GM12878 (cell line): ENCODE results near the gene MZB1. TPM values are rescaled to one million over a fixed set of nuclear protein-coding genes. Genes with fewer than 3 reads are reported as not detected.

Source experiments
- ATAC-seq: fragments of 200-7000 bp; cut with Tn5 transposase; 3 replicates; pipeline ENCODE4 v1.9.1; 2020; ENCODE audit warnings: mild to moderate bottlenecking, moderate library complexity
- BruUV-seq: library from RNA; stranded (reverse); fragments of 400-500 nt; replicated peaks from 2 replicates; lab custom pipeline; 2021; lab: Mats Ljungman, UMichigan
- CTCF ChIA-PET: fragments of 300-600 bp; sonication (Branson Sonifier 250); formaldehyde crosslinking; extraction: SDS; loops from one replicate; lab custom pipeline; 2021; ENCODE audit warnings: inconsistent platforms; lab: Yijun Ruan, JAX
- POLR2A ChIA-PET: fragments of 350-600 bp; formaldehyde crosslinking; extraction: SDS; loops from one replicate; lab custom pipeline; 2021; ENCODE audit warnings: inconsistent platforms; lab: Charles Lee
- RAD21 ChIA-PET: fragments of 300-600 bp; sonication (Branson Sonifier 250); formaldehyde crosslinking; loops from one replicate; lab custom pipeline; 2023; ENCODE audit warnings: antibody characterized with exemption; ENCODE audit not compliant: unreplicated experiment; lab: Charles Lee
- SMC1A ChIA-PET: fragments of 300-600 bp; sonication (Branson Sonifier 250); formaldehyde crosslinking; loops from one replicate; lab custom pipeline; 2023; ENCODE audit not compliant: unreplicated experiment, uncharacterized antibody; lab: Charles Lee
- DNase-seq: peaks from one replicate; pipeline ENCODE4 v3.0.0-alpha.2; 2011; ENCODE audit warnings: low read depth, low spot score
- FAIRE-seq: peaks from 3 replicates; lab custom pipeline; 2011; peaks lifted over from hg19 to GRCh38; lab: Jason Lieb, UNC
- H2AFZ ChIP-seq: 2 replicates; pipeline ENCODE4 v1.6.0; 2011; ENCODE audit warnings: low read depth, low read length, control low read depth; ENCODE audit not compliant: control insufficient read depth
- H3K27ac ChIP-seq: 2 replicates; pipeline ENCODE4 v1.5.1; 2011; ENCODE audit warnings: control low read depth; ENCODE audit not compliant: control insufficient read depth, insufficient read depth
- H3K27me3 ChIP-seq, 2 experiments: replicated peaks in 1 of 2; 2 replicates each; pipeline versions ENCODE4 v1.6.0 to v1.6.1; 2011; ENCODE audit warnings: low read length in 1 of 2; ENCODE audit not compliant: control insufficient read depth in 2 of 2, insufficient read depth in 2 of 2
- H3K36me3 ChIP-seq, 2 experiments: 2 replicates each; pipeline ENCODE4 v1.5.1; 2011; ENCODE audit warnings: low read length in 1 of 2; ENCODE audit not compliant: control insufficient read depth in 2 of 2, insufficient read depth in 2 of 2
- H3K4me1 ChIP-seq: 2 replicates; pipeline ENCODE4 v1.6.1; 2011; ENCODE audit warnings: mild to moderate bottlenecking, low read length, moderate library complexity, mixed read lengths; ENCODE audit not compliant: control insufficient read depth, insufficient read depth
- H3K4me2 ChIP-seq: 2 replicates; pipeline ENCODE4 v1.6.0; 2011; ENCODE audit warnings: control low read depth; ENCODE audit not compliant: control insufficient read depth, insufficient read depth
- H3K4me3 ChIP-seq: fragments of 200-600 bp; sonication (generic); 2 replicates; pipeline ENCODE4 v1.5.1; 2016
- H3K79me2 ChIP-seq: 2 replicates; pipeline ENCODE4 v1.6.0; 2011; ENCODE audit warnings: low read length; ENCODE audit not compliant: control insufficient read depth, insufficient read depth
- H3K9ac ChIP-seq: 2 replicates; pipeline ENCODE4 v1.8.0; 2011; ENCODE audit warnings: low read length, control low read depth, mixed read lengths; ENCODE audit not compliant: control insufficient read depth, insufficient read depth
- H3K9me3 ChIP-seq: replicated peaks from 3 replicates; pipeline ENCODE4 v1.5.1; 2011; ENCODE audit warnings: mild to moderate bottlenecking, low read length; ENCODE audit not compliant: control insufficient read depth, insufficient read depth
- H4K20me1 ChIP-seq: 2 replicates; pipeline ENCODE4 v1.6.0; 2011; ENCODE audit not compliant: control insufficient read depth, insufficient read depth
- BRCA1 ChIP-seq: IDR thresholded peaks from 2 replicates; pipeline ENCODE4 v1.6.1; 2011; ENCODE audit warnings: low read depth, low read length, improper control_type of control experiment
- CEBPB ChIP-seq, 2 experiments: fragments of 150-350 bp in 1 of 2; IDR thresholded peaks; 2 replicates each; pipeline ENCODE4 v1.6.1; 2012 to 2014; ENCODE audit warnings: low read depth in 2 of 2, low read length in 2 of 2, borderline replicate concordance in 1 of 2, inconsistent platforms in 1 of 2
- CHD1 ChIP-seq: IDR thresholded peaks from 2 replicates; pipeline ENCODE4 v1.6.1; 2012; ENCODE audit warnings: low read depth, low read length, improper control_type of control experiment
- CREM ChIP-seq: IDR thresholded peaks from 2 replicates; pipeline ENCODE4 v1.6.1; 2014; ENCODE audit warnings: antibody characterized with exemption, low read depth
- IRF4 ChIP-seq: IDR thresholded peaks from 2 replicates; pipeline ENCODE4 v1.6.1; 2011; ENCODE audit warnings: low read depth, low read length
- KAT2A ChIP-seq: conservative IDR thresholded peaks from 2 replicates; pipeline ENCODE4 v1.6.1; 2011; ENCODE audit warnings: low read depth, low read length; ENCODE audit not compliant: control insufficient read depth
- NKRF ChIP-seq: fragments of 450-650 bp; conservative IDR thresholded peaks from 2 replicates; pipeline ENCODE4 v1.6.1; 2017; ENCODE audit warnings: mild to moderate bottlenecking, moderate library complexity
- NR2F1 ChIP-seq: fragments of 450-650 bp; conservative IDR thresholded peaks from 2 replicates; pipeline ENCODE4 v1.6.1; 2017; ENCODE audit warnings: mild to moderate bottlenecking
- RAD51 ChIP-seq: fragments of 450-650 bp; IDR thresholded peaks from 2 replicates; pipeline ENCODE4 v1.6.1; 2016; ENCODE audit warnings: moderate library complexity, mild to moderate bottlenecking, inconsistent platforms
- REST ChIP-seq: IDR thresholded peaks from 2 replicates; pipeline ENCODE4 v1.6.1; 2012; ENCODE audit warnings: mild to moderate bottlenecking, low read depth, low read length
- RFX5 ChIP-seq: IDR thresholded peaks from 2 replicates; pipeline ENCODE4 v1.6.1; 2011; ENCODE audit warnings: low read depth, low read length, improper control_type of control experiment
- SPI1 ChIP-seq: IDR thresholded peaks from 2 replicates; pipeline ENCODE4 v1.6.1; 2011; ENCODE audit warnings: low read depth, mild to moderate bottlenecking, low read length, moderate library complexity, borderline replicate concordance; ENCODE audit not compliant: insufficient read depth
- SUPT20H ChIP-seq: IDR thresholded peaks from 2 replicates; pipeline ENCODE4 v1.6.1; 2011; ENCODE audit warnings: low read depth, mild to moderate bottlenecking, low read length, moderate library complexity, borderline replicate concordance; ENCODE audit not compliant: control insufficient read depth
- TAF1 ChIP-seq: IDR thresholded peaks from 2 replicates; pipeline ENCODE4 v1.6.1; 2011; ENCODE audit warnings: mild to moderate bottlenecking, low read depth, low read length, borderline replicate concordance
- TCF7 ChIP-seq: IDR thresholded peaks from 2 replicates; pipeline ENCODE4 v1.6.1; 2014; ENCODE audit warnings: antibody characterized with exemption, borderline replicate concordance
- ZNF24 ChIP-seq: fragments of 450-650 bp; IDR thresholded peaks from 2 replicates; pipeline ENCODE4 v1.6.1; 2017; ENCODE audit warnings: antibody characterized with exemption, mild to moderate bottlenecking
- in situ Hi-C: fragments of 300-500 bp; cut with MboI; formaldehyde crosslinking; loops from 9 replicates; pipeline ENCODE4 v1.14.3; 2018; ENCODE audit warnings: mixed read lengths
- intact Hi-C: fragments of 100-400 bp; cut with micrococcal nuclease; formaldehyde crosslinking; loops from one replicate; pipeline ENCODE4 v1.14.2; 2022; ENCODE audit not compliant: unreplicated experiment
- polyA plus RNA-seq, 11 experiments: library from polyadenylated mRNA; depleted of rRNA in 4 of 11; unstranded in 6 of 11; stranded (reverse) in 5 of 11; fragments of >200 nt; fragmentation: Nextera tagmentation in 4 of 11; fragmentation: Illumina TruSeq in 1 of 11; extraction: Ambion mirVana in 4 of 11; extraction: Trizol in 1 of 11; gene quantifications; 1 replicate in 1 of 11; 2 replicates in 10 of 11; pipeline versions ENCODE4 v1.2.1 to v1.2.3, GENCODE V29; 2011 to 2016; ENCODE audit warnings: inconsistent platforms in 2 of 11, missing spikeins in 2 of 11, low read depth in 1 of 11
- total RNA-seq, 4 experiments: library from RNA; depleted of rRNA in 3 of 4; stranded (reverse); fragments of >200 nt in 3 of 4; fragmentation: Illumina TruSeq in 1 of 4; extraction: Trizol in 1 of 4; gene quantifications; 2 replicates each; pipeline versions ENCODE4 v1.2.1 to v1.2.3, GENCODE V29; 2013 to 2021

Gene MZB1
- total and polyA plus RNA-seq, 10 of the 15 experiments (the other 5 are each of a cell fraction or from before 2014, with no cell fraction given) = 19.3 to 406 (median 188) TPM

GRCh38 chr5:139408191-139408590 is 18.5 kb upstream of the MZB1 start (continued):
- TF ChIP-seq IRF4 = no peak
- TF ChIP-seq BRCA1 = no peak
- no peak for TF ChIP-seq RFX5
- no peak for TF ChIP-seq REST
- no peak for TF ChIP-seq SPI1
- no peak for TF ChIP-seq KAT2A
- TF ChIP-seq TCF7 = no peak

- H3K4me2 ChIP-seq = no peak overlapping the region
- no peak for DNase-seq
- H3K9ac ChIP-seq = no peak overlapping the region
- H3K36me3 ChIP-seq = no peaks in the 10 kb centered on the region
- intact Hi-C loops = no loop called here
- H3K27ac ChIP-seq = no peak overlapping the region
- no peaks in the 10 kb centered on the region for H3K79me2 ChIP-seq
- no peaks in the 10 kb centered on the region for H3K27me3 ChIP-seq
- ChIA-PET CTCF (interaction anchor here (1.0 to 3.8 kb wide), 7 partner anchors 8 to 168 kb away, joined by 3 to 39 read pairs (median 6); no protein-coding TSS in a partner anchor), SMC1A (interaction anchor here (0.6 to 3.3 kb wide), 14 partner anchors 8 to 1525 kb away, joined by 3 to 14 read pairs (median 4); partner anchors contain the start of gene MZB1), RAD21 (interaction anchor here (0.7 to 2.2 kb wide), 9 partner anchors 8 to 139 kb away, joined by 3 to 16 read pairs (median 3); no protein-coding TSS in a partner anchor), POLR2A (interaction anchor here (0.5 to 2.7 kb wide), 7 partner anchors 12 to 634 kb away, joined by 3 to 10 read pairs (median 3); partner anchors contain the start of gene DNAJC18)
- FAIRE-seq = no peak
- H4K20me1 ChIP-seq = no peaks in the 10 kb centered on the region
- no TSS peak for BruUV-seq
- in situ Hi-C loops = no loop called here
- H3K4me3 ChIP-seq = no peak overlapping the region
- H2AFZ ChIP-seq = peak overlapping the region; percentile 0
- ATAC-seq = peak; percentile 18
- peaks cover 24% of the 10 kb centered on the region for H3K4me1 ChIP-seq
- H3K9me3 ChIP-seq = no peaks in the 10 kb centered on the region
- TF ChIP-seq TAF1 (no peak), NKRF (no peak), SUPT20H (no peak), NR2F1 (no peak), RFX5 (no peak), CREM (no peak), CHD1 (no peak), ZNF24 (no peak), CEBPB (IDR thresholded peaks at IDR 0.05; ENCODE audit: borderline replicate concordance in 1 of 2, low read depth in 2 of 2, low read length in 2 of 2) (no peak), RAD51 (no peak)
Observed at GRCh38 chr5:139407517-139407916, 17.8 kb upstream of the MZB1 start.
